Stimulated activated CD8-positive, alpha-beta memory T cell treated with anti-CD3 and anti-CD28 coated beads, Interleukin-12 subunit alpha, Interleukin-12 subunit beta, amount 100 ng/mL, for 1 hour (primary cell): ENCODE results near the gene ACSL3.
"Not testable (repeated sequence)": the region's sequence is repeated elsewhere in the genome, so short reads cannot be mapped to it uniquely, and the experiment has no call there.

ENCODE experiments used
- DNase-seq: peaks from one replicate; pipeline ENCODE4 v3.0.0-alpha.2; 2020; ENCODE audit warnings: low read depth

The ACSL3 gene

DNA sequence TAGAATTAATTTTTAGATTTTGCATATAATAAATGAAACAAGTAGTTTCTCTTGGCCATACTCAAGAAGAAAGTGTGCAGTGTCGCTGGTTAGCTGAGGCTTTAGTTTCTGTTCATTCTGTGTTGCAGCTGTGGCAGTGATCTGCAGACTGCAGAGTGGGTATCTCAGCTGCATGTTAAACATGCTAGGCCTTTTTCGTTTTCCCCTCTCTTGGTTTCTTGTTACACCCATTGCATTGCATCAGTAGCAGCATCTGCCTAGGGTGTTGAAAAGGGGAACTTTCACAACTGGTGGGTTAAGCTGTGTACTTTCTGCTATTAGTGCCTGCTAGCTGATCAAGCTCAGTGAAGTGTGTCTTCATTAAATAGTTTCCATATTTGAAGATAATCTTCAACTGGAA, 51.3 kb downstream of the ACSL3 start:
- no peak for DNase-seq

DNA sequence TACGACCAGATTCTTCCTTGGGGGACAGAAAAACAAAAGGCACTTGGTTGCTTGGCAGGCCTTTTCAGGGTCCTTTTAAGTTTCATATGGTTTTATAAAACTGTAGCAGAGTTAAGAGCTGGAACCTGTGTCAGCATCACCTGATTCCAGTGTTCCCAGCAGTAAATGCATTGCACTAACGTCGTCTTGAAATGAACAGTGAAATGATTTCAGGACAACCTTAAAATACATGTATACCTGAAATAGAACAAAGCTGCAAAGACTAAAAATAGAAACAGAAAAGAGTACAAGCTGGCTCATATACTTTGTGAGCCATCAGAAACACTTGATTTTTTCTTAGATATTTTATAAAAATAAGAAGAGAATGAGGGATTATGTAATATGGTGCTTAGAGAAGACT, 51.9 kb downstream of the ACSL3 start:
- no peak for DNase-seq

DNA sequence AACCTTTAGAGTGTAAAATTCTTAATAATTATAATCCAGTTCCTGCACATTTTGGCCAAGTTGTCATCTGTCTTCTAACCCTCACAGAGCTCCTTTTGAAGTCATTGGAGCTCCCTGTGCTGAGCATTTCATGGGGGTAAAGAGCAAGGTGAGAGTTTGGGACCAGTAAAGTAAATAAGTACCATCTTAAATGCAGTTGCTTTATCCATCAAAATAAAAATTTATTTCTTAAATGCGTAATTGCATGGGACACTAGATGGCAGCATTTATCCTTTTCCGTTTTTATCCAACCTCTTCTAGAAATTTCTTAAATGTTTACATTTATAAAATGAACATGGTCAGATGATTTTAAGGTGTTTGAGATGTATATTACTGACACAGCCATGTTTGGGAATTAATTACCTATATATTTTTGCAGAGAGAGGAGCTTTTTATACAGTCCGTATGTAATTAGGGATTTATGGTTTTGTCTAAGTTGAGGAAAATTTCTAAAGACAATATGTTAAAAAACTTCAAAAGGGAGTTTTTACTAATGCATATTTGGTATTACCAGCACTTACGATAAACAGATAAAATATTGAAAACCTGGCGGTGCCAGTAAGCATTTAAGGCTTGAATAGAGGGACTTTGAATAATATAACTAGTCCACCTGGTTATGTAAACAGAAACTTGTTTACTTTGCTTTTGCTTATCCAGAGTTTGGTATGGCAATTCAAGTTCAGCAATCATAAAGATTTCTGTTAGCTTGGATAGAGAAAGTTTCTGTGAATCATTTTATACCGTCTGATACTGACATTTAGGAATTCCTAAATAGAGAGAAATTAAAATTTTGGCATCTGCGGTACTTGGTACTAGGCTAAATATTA, 54.5 kb downstream of the ACSL3 start:
- DNase-seq: no peak

GRCh38 chr2:222916229-222917197, 55.7 kb downstream of the ACSL3 start:
- DNase-seq: no peak

- not testable (repeated sequence) for DNase-seq
Measured at GRCh38 chr2:222917212-222917611, 56.4 kb downstream of the ACSL3 start.

- DNase-seq: no peak
Measured at GRCh38 chr2:222919841-222920526, 59.1 kb downstream of the ACSL3 start.

- DNase-seq: no peak
Measured at GRCh38 chr2:222920657-222921186, 59.9 kb downstream of the ACSL3 start.

DNA sequence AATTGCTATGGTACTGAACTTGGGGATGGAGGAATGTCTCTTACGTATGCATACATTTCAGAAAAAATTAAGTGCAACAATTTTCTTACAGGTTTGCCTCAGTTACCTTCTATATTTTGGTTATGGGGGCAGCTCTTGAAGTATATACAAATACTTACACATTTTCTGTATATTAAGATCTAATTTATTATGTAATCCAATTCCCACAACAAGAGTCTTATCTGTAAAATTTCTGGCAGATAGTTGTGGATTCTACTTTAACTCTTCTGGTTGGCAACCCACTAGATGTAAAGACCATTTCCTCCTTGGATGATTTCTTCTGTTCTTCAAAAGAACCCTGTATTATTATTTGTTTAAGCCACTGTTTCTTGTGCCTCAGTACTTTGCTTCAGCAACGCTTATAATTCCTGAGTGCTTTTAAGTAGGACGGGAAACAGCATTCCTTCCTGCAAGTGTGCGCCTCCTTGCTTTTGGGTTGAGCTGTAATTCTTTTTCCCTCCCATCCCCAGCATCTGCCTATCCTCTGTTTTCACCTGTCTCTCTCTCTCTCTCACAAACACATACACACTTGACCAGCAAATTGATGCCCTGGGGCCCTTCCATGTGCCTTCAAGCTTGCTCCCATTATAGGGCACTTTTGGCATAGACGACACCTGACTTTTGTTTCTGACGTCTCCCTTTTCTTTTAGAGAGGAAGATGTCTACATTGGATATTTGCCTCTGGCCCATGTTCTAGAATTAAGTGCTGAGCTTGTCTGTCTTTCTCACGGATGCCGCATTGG, 61.4 kb downstream of the ACSL3 start:
- DNase-seq: no peak

GRCh38 chr2:222926915-222927314, 66.1 kb downstream of the ACSL3 start:
- DNase-seq: no peak

DNA sequence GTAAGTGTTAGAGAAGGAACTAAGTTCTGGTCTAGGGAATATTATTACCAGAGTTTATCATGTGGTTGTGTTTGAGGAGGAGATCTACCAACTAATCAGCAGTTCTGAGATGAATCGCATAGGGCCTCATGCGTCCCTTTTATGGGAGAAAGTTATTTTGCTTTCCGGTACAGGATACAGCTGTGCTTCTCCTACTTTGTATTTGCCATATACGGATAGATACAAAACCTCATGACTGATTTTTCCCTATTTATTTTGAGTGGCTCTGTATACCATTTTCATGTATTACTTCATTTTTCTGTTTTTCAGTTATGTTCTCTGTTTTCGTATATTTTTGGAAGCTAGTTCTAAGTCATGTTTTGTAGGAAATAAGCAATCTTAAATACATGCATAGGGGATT, 66.8 kb downstream of the ACSL3 start:
- no peak for DNase-seq

DNA sequence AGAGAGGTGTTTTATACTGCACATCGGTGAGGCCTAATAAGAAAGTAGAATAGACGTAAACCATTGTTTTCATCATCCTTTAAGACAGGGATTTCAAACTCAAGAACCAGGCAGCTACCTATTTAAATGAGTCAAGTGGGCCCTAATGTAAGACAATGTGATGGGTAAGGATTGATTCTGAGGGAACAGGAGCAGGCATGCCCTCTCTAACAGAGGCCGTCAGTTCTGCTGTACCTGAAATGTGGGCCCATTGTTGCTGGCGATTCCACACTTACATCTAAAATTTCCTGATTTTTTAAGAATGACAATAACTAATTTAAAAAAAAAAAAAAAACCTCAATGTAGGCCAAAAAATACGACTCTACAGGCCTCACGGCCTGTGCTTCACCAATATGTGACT, 67.5 kb downstream of the ACSL3 start:
- DNase-seq: no peak

DNA sequence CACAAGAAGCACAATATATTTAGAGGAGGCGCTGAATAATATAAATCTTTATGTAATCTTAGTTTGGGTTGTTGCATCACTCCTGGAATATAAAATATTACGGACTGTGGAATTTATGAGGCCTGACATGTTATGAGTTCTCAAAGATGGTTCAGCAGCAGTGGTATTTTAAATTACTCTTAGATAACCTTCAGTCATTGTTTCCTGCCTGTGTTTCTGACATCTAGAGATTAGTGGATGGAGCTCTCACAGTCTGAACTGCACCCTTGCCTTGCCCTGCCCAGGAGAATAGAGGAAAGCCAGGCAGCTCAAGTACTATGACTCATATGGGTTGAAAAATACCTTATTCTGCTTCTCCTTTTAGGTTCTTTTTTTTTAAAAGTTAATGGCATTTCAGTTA, 70.0 kb downstream of the ACSL3 start:
- DNase-seq: no peak

- no peak for DNase-seq
Measured at GRCh38 chr2:222931659-222932058, 70.8 kb downstream of the ACSL3 start.

- DNase-seq: no peak
Measured at GRCh38 chr2:222933458-222933857, 72.6 kb downstream of the ACSL3 start.

GRCh38 chr2:222935688-222936298, 75.0 kb downstream of the ACSL3 start:
- no peak for DNase-seq

GRCh38 chr2:222936705-222937104, 75.9 kb downstream of the ACSL3 start:
- no peak for DNase-seq

GRCh38 chr2:222938327-222938726, 77.5 kb downstream of the ACSL3 start:
- DNase-seq: no peak

GRCh38 chr2:222939208-222939856, 78.5 kb downstream of the ACSL3 start:
- peak; percentile 3 for DNase-seq

GRCh38 chr2:222939979-222940378, 79.1 kb downstream of the ACSL3 start:
- DNase-seq: no peak

DNA sequence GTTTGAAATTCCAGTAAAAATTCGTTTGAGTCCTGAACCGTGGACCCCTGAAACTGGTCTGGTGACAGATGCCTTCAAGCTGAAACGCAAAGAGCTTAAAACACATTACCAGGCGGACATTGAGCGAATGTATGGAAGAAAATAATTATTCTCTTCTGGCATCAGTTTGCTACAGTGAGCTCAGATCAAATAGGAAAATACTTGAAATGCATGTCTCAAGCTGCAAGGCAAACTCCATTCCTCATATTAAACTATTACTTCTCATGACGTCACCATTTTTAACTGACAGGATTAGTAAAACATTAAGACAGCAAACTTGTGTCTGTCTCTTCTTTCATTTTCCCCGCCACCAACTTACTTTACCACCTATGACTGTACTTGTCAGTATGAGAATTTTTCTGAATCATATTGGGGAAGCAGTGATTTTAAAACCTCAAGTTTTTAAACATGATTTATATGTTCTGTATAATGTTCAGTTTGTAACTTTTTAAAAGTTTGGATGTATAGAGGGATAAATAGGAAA, 80.7 kb downstream of the ACSL3 start:
- no peak for DNase-seq
